DOHH2 (cell line): ENCODE data around the gene OPN1MW3.

Source experiments
- H3F3A ChIP-seq: fragments of 200-600 bp; sonication (generic), shearing (Covaris generic); 2 replicates; pipeline ENCODE4 v1.6.0; 2016; ENCODE audit warnings: antibody characterized with exemption, mild to moderate bottlenecking; ENCODE audit not compliant: control insufficient read depth, insufficient read depth
- H3K27ac ChIP-seq: fragments of 200-600 bp; sonication (generic); 2 replicates; pipeline ENCODE4 v1.5.1; 2014; ENCODE audit warnings: low read depth, mild to moderate bottlenecking, low read length, moderate library complexity
- H3K27me3 ChIP-seq: fragments of 200-600 bp; sonication (generic); 2 replicates; pipeline ENCODE4 v1.6.1; 2014; ENCODE audit warnings: mild to moderate bottlenecking, low read length, mixed read lengths; ENCODE audit not compliant: control insufficient read depth
- H3K36me3 ChIP-seq: fragments of 200-600 bp; sonication (generic); 2 replicates; pipeline ENCODE4 v1.6.1; 2014; ENCODE audit warnings: mild to moderate bottlenecking, low read length, moderate library complexity, mixed read lengths; ENCODE audit not compliant: control insufficient read depth
- H3K4me1 ChIP-seq: fragments of 200-600 bp; sonication (generic); 2 replicates; pipeline ENCODE4 v1.6.1; 2014; ENCODE audit warnings: mild to moderate bottlenecking, low read length, mixed read lengths; ENCODE audit not compliant: control insufficient read depth
- H3K4me2 ChIP-seq: fragments of 200-600 bp; sonication (generic); 2 replicates; pipeline ENCODE4 v1.6.0; 2014; ENCODE audit warnings: mild to moderate bottlenecking, low read length, moderate library complexity
- H3K4me3 ChIP-seq: fragments of 200-600 bp; sonication (generic); 2 replicates; pipeline ENCODE4 v1.5.1; 2014; ENCODE audit warnings: mild to moderate bottlenecking, low read length, mixed read lengths
- H3K79me2 ChIP-seq: fragments of 200-600 bp; sonication (generic); 2 replicates; pipeline ENCODE4 v1.6.1; 2014; ENCODE audit warnings: mild to moderate bottlenecking, low read length, mixed read lengths; ENCODE audit not compliant: control insufficient read depth
- H3K9me2 ChIP-seq: fragments of 200-600 bp; sonication (generic); replicated peaks from 2 replicates; pipeline ENCODE4 v1.6.1; 2014; ENCODE audit warnings: mild to moderate bottlenecking, low read length, mixed read lengths; ENCODE audit not compliant: control insufficient read depth
- H3K9me3 ChIP-seq: fragments of 200-600 bp; sonication (generic); 2 replicates; pipeline ENCODE4 v1.6.1; 2014; ENCODE audit warnings: antibody characterized with exemption, low read length, mixed read lengths; ENCODE audit not compliant: control insufficient read depth, insufficient read depth
- H4K20me1 ChIP-seq: fragments of 200-600 bp; sonication (generic); 2 replicates; pipeline ENCODE4 v1.6.0; 2014; ENCODE audit warnings: low read depth, mild to moderate bottlenecking, antibody characterized with exemption, low read length, moderate library complexity; ENCODE audit not compliant: control insufficient read depth, insufficient read depth
- EZH2phosphoT487 ChIP-seq: fragments of 200-600 bp; sonication (generic); IDR thresholded peaks from 2 replicates; pipeline ENCODE4 v1.6.1; 2017; ENCODE audit warnings: borderline replicate concordance, mild to moderate bottlenecking, antibody characterized with exemption, low read length, moderate library complexity, mixed read lengths
- TF ChIP-seq, protein P1 (sequence below): fragments of 200-600 bp; sonication (generic); IDR thresholded peaks from one replicate; pipeline ENCODE4 v1.5.1; 2014; ENCODE audit warnings: antibody characterized with exemption, mild to moderate bottlenecking, low read depth, low read length; ENCODE audit not compliant: poor library complexity, severe bottlenecking

Gene OPN1MW3

DNA sequence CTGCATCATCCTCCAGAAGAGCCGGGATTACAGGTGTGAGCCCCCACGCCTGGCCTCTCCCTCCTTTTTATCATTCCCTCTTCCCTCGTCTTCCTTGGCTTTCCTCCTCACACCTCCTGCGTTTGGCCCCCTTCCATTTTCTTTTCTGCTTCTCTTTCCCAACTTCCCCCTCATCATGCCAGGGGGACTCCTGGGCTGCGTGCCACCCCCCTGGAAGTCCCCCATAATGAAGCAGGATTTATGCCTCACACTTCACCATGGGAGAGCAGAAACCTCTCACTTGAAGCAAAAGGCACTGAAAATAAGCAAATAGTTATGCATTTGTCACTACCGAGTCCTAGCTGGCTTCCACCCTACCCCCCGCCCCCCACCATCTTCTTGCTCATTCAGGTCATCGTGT, 46.1 kb downstream of the OPN1MW3 start:
- Histone ChIP-seq H4K20me1 (no peaks in the 10 kb centered on the region), H3K4me3 (no peak overlapping the region), H3K36me3 (no peaks in the 10 kb centered on the region), H3K79me2 (no peaks in the 10 kb centered on the region), H3K4me1 (peaks cover 5% of the 10 kb centered on the region; the same call in 1 of the 2 replicates), H3K27ac (no peak overlapping the region), H3K27me3 (no peaks in the 10 kb centered on the region), H3K9me2 (no peaks in the 10 kb centered on the region), H3K4me2 (no peak overlapping the region), H3F3A (no peaks in the 10 kb centered on the region), H3K9me3 (no peaks in the 10 kb centered on the region)
- no peak for TF ChIP-seq EZH2phosphoT487
- TF ChIP-seq, protein P1, sequence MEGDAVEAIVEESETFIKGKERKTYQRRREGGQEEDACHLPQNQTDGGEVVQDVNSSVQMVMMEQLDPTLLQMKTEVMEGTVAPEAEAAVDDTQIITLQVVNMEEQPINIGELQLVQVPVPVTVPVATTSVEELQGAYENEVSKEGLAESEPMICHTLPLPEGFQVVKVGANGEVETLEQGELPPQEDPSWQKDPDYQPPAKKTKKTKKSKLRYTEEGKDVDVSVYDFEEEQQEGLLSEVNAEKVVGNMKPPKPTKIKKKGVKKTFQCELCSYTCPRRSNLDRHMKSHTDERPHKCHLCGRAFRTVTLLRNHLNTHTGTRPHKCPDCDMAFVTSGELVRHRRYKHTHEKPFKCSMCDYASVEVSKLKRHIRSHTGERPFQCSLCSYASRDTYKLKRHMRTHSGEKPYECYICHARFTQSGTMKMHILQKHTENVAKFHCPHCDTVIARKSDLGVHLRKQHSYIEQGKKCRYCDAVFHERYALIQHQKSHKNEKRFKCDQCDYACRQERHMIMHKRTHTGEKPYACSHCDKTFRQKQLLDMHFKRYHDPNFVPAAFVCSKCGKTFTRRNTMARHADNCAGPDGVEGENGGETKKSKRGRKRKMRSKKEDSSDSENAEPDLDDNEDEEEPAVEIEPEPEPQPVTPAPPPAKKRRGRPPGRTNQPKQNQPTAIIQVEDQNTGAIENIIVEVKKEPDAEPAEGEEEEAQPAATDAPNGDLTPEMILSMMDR = no peak

DNA sequence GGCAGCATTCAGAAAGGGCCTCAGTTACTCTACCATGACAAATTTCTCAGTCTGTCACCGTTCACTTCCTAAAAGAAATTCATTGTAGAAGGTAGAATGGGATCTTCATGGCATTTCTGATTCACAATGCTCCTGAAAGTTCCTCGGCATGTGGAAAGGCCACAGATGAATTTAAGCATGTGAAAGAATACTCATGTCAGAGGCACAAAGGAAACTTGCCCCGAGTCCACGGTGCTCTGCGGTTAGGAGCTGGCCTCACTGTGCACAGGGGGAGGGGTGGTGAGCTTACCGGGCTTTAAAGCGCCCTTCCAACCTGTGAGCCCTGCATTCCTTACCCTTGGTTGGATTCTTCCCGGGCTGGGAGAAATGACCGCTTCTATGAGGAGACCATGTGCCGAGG, 47.5 kb downstream of the OPN1MW3 start:
- Histone ChIP-seq H3K36me3 (no peaks in the 10 kb centered on the region), H3K4me2 (no peak overlapping the region), H4K20me1 (no peaks in the 10 kb centered on the region), H3K27ac (no peak overlapping the region), H3K79me2 (no peaks in the 10 kb centered on the region), H3K27me3 (no peaks in the 10 kb centered on the region), H3K4me3 (no peak overlapping the region), H3F3A (no peaks in the 10 kb centered on the region), H3K9me2 (no peaks in the 10 kb centered on the region), H3K9me3 (no peaks in the 10 kb centered on the region), H3K4me1 (peaks cover 5% of the 10 kb centered on the region; the same call in 1 of the 2 replicates)
- TF ChIP-seq, protein P1 = no peak
- no peak for TF ChIP-seq EZH2phosphoT487

DNA sequence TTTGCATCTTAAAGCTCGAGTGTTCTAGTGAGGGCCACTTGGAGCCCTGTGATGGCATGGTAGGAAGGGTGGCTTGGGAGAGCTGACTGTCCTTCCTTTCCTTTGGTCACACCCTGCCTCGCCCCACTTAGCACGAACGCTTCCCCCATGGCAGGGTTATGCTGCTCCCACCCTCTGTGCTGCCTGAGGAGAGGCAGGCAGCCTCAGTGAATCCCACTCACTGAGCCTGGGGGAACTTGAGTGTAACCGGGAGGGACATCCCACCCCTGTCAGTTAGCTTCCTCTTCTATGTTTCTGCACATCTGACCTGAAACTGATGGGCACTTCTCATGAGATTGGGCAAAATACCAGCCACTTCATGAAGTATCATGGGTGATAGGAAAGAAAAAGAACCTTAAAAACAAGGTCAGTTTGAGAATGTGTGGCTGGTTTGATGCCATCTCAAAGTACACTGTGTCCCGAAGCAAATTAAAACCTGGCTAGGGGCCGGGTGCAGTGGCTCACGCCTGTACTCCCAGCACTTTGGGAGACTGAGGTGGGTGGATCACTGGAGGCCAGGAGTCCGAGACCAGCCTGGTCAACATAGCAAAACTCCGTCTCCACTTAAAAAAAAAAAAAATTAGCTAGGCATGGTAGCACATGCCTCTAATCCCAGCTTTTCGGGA, 48.3 kb downstream of the OPN1MW3 start:
- Histone ChIP-seq H3K27ac (no peak overlapping the region), H3K4me1 (peaks cover 5% of the 10 kb centered on the region; the same call in 1 of the 2 replicates), H3K9me3 (no peaks in the 10 kb centered on the region), H3K4me2 (no peak overlapping the region), H4K20me1 (no peaks in the 10 kb centered on the region), H3F3A (no peaks in the 10 kb centered on the region), H3K4me3 (no peak overlapping the region), H3K79me2 (no peaks in the 10 kb centered on the region), H3K27me3 (no peaks in the 10 kb centered on the region), H3K9me2 (no peaks in the 10 kb centered on the region), H3K36me3 (no peaks in the 10 kb centered on the region)
- TF ChIP-seq EZH2phosphoT487 = no peak
- TF ChIP-seq, protein P1 = no peak
